WTC11 (cell line): ENCODE results near the gene HRC. TPM values are rescaled to one million over a fixed set of nuclear protein-coding genes. Genes with fewer than 3 reads are reported as not detected.

Experiments
- ATAC-seq: fragments of 200-7000 bp; cut with Tn5 transposase; 2 replicates; pipeline ENCODE4 v1.10.0; 2021; ENCODE audit warnings: mild to moderate bottlenecking, moderate library complexity
- CTCF ChIA-PET: fragments of 300-600 bp; sonication (Branson Sonifier 250); formaldehyde crosslinking; loops from one replicate; lab custom pipeline; 2021; ENCODE audit warnings: antibody characterized with exemption; lab: Charles Lee
- POLR2A ChIA-PET: fragments of 350-600 bp; sonication (Branson Sonifier 250); formaldehyde crosslinking; loops from one replicate; lab custom pipeline; 2021; ENCODE audit warnings: antibody characterized with exemption; lab: Charles Lee
- DNase-seq: peaks from one replicate; pipeline ENCODE4 v3.0.0; 2021; ENCODE audit warnings: low spot score
- H3K27ac Mint-ChIP-seq: 2 replicates; pipeline ENCODE4 v1.8.0; 2021; ENCODE audit warnings: mixed read lengths
- H3K27me3 Mint-ChIP-seq: 2 replicates; pipeline ENCODE4 v1.8.0; 2021; ENCODE audit warnings: low read depth, mild to moderate bottlenecking, moderate library complexity, mixed read lengths
- H3K36me3 Mint-ChIP-seq: 2 replicates; pipeline ENCODE4 v1.8.0; 2021; ENCODE audit warnings: mixed read lengths
- H3K4me1 Mint-ChIP-seq: 2 replicates; pipeline ENCODE4 v1.8.0; 2022; ENCODE audit warnings: mixed read lengths
- H3K4me3 Mint-ChIP-seq: 2 replicates; pipeline ENCODE4 v1.8.0; 2021; ENCODE audit warnings: mild to moderate bottlenecking, moderate library complexity, mixed read lengths
- H3K9me3 Mint-ChIP-seq: 2 replicates; pipeline ENCODE4 v1.8.0; 2021; ENCODE audit warnings: mixed read lengths
- CBFB ChIP-seq: sonication (generic); formaldehyde crosslinking; IDR thresholded peaks from 2 replicates; pipeline ENCODE4 v1.8.1; 2022; ENCODE audit warnings: mild to moderate bottlenecking, low read depth, missing genetic modification reagents
- CREB1 ChIP-seq: sonication (generic); formaldehyde crosslinking; IDR thresholded peaks from 2 replicates; pipeline ENCODE4 v1.8.0; 2023; ENCODE audit warnings: mild to moderate bottlenecking, missing genetic modification reagents
- CREM ChIP-seq: sonication (generic); formaldehyde crosslinking; IDR thresholded peaks from 2 replicates; pipeline ENCODE4 v1.8.1; 2022; ENCODE audit warnings: mild to moderate bottlenecking, missing genetic modification reagents, moderate library complexity
- EMX1 ChIP-seq: fragments of 250-450 bp; sonication (Bioruptor Pico); IDR thresholded peaks from 2 replicates; pipeline ENCODE4 v1.8.0; 2021; ENCODE audit warnings: mild to moderate bottlenecking
- GABPB1 ChIP-seq: sonication (generic); formaldehyde crosslinking; IDR thresholded peaks from 2 replicates; pipeline ENCODE4 v1.8.1; 2023; ENCODE audit warnings: mild to moderate bottlenecking, missing genetic modification reagents
- KAT7 ChIP-seq: sonication (generic); formaldehyde crosslinking; IDR thresholded peaks from 2 replicates; pipeline ENCODE4 v1.8.1; 2023; ENCODE audit warnings: missing genetic modification reagents, mild to moderate bottlenecking, borderline replicate concordance
- NR2C2 ChIP-seq: sonication (generic); formaldehyde crosslinking; IDR thresholded peaks from 2 replicates; pipeline ENCODE4 v1.8.0; 2022; ENCODE audit warnings: mild to moderate bottlenecking, missing genetic modification reagents
- SMAD3 ChIP-seq: sonication (generic); formaldehyde crosslinking; IDR thresholded peaks from 2 replicates; pipeline ENCODE4 v1.8.0; 2022; ENCODE audit warnings: missing genetic modification reagents, mild to moderate bottlenecking, borderline replicate concordance
- SMAD4 ChIP-seq: sonication (generic); formaldehyde crosslinking; IDR thresholded peaks from 2 replicates; pipeline ENCODE4 v1.8.0; 2022; ENCODE audit warnings: mild to moderate bottlenecking, missing genetic modification reagents
- SOX15 ChIP-seq: fragments of 250-450 bp; sonication (Bioruptor Pico); IDR thresholded peaks from 2 replicates; pipeline ENCODE4 v1.9.0; 2021; ENCODE audit warnings: mild to moderate bottlenecking
- SP1 ChIP-seq: sonication (generic); formaldehyde crosslinking; conservative IDR thresholded peaks from 2 replicates; pipeline ENCODE4 v1.8.1; 2022; ENCODE audit warnings: missing genetic modification reagents
- TCF7 ChIP-seq: sonication (generic); formaldehyde crosslinking; IDR thresholded peaks from 2 replicates; pipeline ENCODE4 v1.8.0; 2022; ENCODE audit warnings: mild to moderate bottlenecking, low read depth, missing genetic modification reagents, moderate library complexity
- ZBTB21 ChIP-seq: sonication (generic); formaldehyde crosslinking; IDR thresholded peaks from 2 replicates; pipeline ENCODE4 v1.8.1; 2023; ENCODE audit warnings: mild to moderate bottlenecking, missing genetic modification reagents, borderline replicate concordance
- total RNA-seq: library from RNA; stranded (reverse); gene quantifications from 3 replicates; pipeline ENCODE4 v1.2.3, GENCODE V29; 2021
- TF ChIP-seq, protein P1 (sequence below): fragments of 250-450 bp; sonication (Bioruptor Pico); IDR thresholded peaks from 2 replicates; pipeline ENCODE4 v1.9.0; 2021; ENCODE audit warnings: mild to moderate bottlenecking
- TF ChIP-seq, protein P2 (sequence below): sonication (generic); formaldehyde crosslinking; IDR thresholded peaks from 2 replicates; pipeline ENCODE4 v1.8.1; 2023; ENCODE audit warnings: mild to moderate bottlenecking, moderate library complexity, missing genetic modification reagents
- TF ChIP-seq, protein P3 (sequence below): sonication (generic); formaldehyde crosslinking; IDR thresholded peaks from 2 replicates; pipeline ENCODE4 v1.8.1; 2022; ENCODE audit warnings: missing genetic modification reagents, borderline replicate concordance
- TF ChIP-seq, protein P4 (sequence below): sonication (generic); formaldehyde crosslinking; IDR thresholded peaks from 2 replicates; pipeline ENCODE4 v1.8.1; 2023; ENCODE audit warnings: mild to moderate bottlenecking, missing genetic modification reagents, borderline replicate concordance
- TF ChIP-seq, protein P5 (sequence below): sonication (generic); formaldehyde crosslinking; IDR thresholded peaks from 2 replicates; pipeline ENCODE4 v1.8.0; 2022; ENCODE audit warnings: missing genetic modification reagents
- TF ChIP-seq, protein P6 (sequence below): sonication (generic); formaldehyde crosslinking; IDR thresholded peaks from 2 replicates; pipeline ENCODE4 v1.8.1; 2022; ENCODE audit warnings: mild to moderate bottlenecking, missing genetic modification reagents, moderate library complexity, borderline replicate concordance

The HRC gene
- total RNA-seq, 1 experiment from 2014 or later, result 1.9 TPM

DNA sequence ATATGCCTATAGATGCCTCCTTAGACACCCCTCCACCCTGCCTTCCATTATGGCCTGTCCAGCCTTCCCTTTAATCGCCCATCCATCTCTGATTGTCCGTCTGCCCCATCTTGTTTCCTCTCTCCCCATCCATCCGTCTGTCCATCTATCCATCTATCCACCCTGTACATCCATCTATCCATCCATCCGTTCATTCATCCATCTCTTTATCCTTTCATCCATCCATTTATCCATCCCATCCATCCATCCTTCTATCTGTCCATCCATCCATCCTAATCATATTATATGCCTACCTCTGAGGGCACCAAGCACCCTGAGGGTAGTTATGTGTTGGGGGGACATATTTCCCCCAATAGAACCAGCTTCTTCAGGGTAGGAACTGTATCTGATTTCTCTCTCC is 25.5 kb upstream of the HRC start (continued):
- TF ChIP-seq ZBTB21 (CRISPR knock-in tag) (no peak), CREB1 (CRISPR knock-in tag) (no peak)
- TF ChIP-seq, all 79 proteins: peak for 0

DNA sequence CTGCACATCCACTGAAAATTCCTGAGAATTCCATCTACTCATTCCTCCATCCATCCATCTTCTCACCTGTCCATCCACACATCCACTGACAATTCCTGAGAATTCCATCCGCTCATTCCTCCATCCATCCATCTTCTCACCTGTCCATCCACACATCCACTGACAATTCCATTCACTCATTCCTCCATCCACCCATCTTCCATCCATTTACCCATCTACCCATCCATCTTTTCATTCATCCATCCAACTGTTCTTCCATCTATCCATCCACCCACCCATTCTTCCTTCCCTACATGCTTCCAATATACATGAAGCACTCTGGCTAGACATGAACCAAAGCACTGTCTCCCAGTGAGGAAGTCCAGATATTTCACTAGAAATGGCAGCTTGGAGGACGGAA is 18.0 kb upstream of the HRC start:
- DNase-seq (no peak), ATAC-seq (no peak)
- Mint-ChIP-seq H3K36me3 (0 out of 2 replicates have a peak, but pooled peaks cover 3% of the 10 kb centered on the region), H3K27ac (no peak overlapping the region), H3K4me1 (no peaks in the 10 kb centered on the region), H3K9me3 (no peaks in the 10 kb centered on the region), H3K4me3 (no peak overlapping the region), H3K27me3 (no peaks in the 10 kb centered on the region)
- TF ChIP-seq SMAD3 (CRISPR knock-in tag), result no peak
- CTCF ChIA-PET, result interaction anchor here (2.3 kb wide), 1 partner anchor 26 kb away, joined by 7 read pairs; no protein-coding TSS in a partner anchor
- POLR2A ChIA-PET, result no interaction called here

DNA sequence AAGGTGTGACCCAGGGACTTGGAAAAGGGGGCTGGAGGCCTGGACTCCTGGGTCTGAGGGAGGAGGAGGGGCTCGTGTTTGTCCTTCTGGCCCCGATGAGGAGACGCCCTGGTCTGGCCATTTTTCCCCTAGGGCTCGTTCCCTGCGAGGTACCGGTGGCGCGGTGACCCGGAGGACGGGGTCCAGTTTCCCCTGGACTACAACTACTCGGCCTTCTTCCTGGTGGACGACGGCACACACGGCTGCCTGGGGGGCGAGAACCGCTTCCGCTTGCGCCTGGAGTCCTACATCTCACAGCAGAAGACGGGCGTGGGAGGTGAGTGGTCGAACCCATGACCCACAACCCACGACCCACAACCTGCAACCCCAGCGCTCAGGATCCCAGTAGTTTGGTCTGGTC is 13.2 kb upstream of the HRC start:
- DNase-seq (no peak), ATAC-seq (no peak)
- POLR2A ChIA-PET, result no interaction called here
- H3K4me1 Mint-ChIP-seq, result peaks cover 6% of the 10 kb centered on the region
- H3K27ac Mint-ChIP-seq, result no peak overlapping the region
- H3K9me3 Mint-ChIP-seq, result no peaks in the 10 kb centered on the region
- 0 out of 2 replicates have a peak, but pooled peaks cover 3% of the 10 kb centered on the region for H3K36me3 Mint-ChIP-seq
- H3K27me3 Mint-ChIP-seq, result peaks cover 8% of the 10 kb centered on the region
- no peak overlapping the region for H3K4me3 Mint-ChIP-seq
- CTCF ChIA-PET, result interaction anchor here (0.8 kb wide), 1 partner anchor 30 kb away, joined by 3 read pairs; no protein-coding TSS in a partner anchor
- TF ChIP-seq SMAD4 (CRISPR knock-in tag), result no peak
- TF ChIP-seq, protein P1, sequence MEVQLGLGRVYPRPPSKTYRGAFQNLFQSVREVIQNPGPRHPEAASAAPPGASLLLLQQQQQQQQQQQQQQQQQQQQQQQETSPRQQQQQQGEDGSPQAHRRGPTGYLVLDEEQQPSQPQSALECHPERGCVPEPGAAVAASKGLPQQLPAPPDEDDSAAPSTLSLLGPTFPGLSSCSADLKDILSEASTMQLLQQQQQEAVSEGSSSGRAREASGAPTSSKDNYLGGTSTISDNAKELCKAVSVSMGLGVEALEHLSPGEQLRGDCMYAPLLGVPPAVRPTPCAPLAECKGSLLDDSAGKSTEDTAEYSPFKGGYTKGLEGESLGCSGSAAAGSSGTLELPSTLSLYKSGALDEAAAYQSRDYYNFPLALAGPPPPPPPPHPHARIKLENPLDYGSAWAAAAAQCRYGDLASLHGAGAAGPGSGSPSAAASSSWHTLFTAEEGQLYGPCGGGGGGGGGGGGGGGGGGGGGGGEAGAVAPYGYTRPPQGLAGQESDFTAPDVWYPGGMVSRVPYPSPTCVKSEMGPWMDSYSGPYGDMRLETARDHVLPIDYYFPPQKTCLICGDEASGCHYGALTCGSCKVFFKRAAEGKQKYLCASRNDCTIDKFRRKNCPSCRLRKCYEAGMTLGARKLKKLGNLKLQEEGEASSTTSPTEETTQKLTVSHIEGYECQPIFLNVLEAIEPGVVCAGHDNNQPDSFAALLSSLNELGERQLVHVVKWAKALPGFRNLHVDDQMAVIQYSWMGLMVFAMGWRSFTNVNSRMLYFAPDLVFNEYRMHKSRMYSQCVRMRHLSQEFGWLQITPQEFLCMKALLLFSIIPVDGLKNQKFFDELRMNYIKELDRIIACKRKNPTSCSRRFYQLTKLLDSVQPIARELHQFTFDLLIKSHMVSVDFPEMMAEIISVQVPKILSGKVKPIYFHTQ (CRISPR knock-in tag), result no peak
- no peak for TF ChIP-seq GABPB1 (CRISPR knock-in tag)
- no peak for TF ChIP-seq SOX15
- TF ChIP-seq, protein P2, sequence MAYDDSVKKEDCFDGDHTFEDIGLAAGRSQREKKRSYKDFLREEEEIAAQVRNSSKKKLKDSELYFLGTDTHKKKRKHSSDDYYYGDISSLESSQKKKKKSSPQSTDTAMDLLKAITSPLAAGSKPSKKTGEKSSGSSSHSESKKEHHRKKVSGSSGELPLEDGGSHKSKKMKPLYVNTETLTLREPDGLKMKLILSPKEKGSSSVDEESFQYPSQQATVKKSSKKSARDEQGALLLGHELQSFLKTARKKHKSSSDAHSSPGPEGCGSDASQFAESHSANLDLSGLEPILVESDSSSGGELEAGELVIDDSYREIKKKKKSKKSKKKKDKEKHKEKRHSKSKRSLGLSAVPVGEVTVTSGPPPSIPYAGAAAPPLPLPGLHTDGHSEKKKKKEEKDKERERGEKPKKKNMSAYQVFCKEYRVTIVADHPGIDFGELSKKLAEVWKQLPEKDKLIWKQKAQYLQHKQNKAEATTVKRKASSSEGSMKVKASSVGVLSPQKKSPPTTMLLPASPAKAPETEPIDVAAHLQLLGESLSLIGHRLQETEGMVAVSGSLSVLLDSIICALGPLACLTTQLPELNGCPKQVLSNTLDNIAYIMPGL (CRISPR knock-in tag), result no peak
- no peak for TF ChIP-seq SP1 (CRISPR knock-in tag)
- no peak for TF ChIP-seq KAT7 (CRISPR knock-in tag)
- TF ChIP-seq, protein P3, sequence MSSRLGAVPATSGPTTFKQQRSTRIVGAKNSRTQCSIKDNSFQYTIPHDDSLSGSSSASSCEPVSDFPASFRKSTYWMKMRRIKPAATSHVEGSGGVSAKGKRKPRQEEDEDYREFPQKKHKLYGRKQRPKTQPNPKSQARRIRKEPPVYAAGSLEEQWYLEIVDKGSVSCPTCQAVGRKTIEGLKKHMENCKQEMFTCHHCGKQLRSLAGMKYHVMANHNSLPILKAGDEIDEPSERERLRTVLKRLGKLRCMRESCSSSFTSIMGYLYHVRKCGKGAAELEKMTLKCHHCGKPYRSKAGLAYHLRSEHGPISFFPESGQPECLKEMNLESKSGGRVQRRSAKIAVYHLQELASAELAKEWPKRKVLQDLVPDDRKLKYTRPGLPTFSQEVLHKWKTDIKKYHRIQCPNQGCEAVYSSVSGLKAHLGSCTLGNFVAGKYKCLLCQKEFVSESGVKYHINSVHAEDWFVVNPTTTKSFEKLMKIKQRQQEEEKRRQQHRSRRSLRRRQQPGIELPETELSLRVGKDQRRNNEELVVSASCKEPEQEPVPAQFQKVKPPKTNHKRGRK, result no peak
- TF ChIP-seq CREM, result no peak
- no peak for TF ChIP-seq CBFB
- TF ChIP-seq EMX1 (CRISPR knock-in tag), result no peak
- TF ChIP-seq NR2C2, result no peak
- TF ChIP-seq, protein P4, sequence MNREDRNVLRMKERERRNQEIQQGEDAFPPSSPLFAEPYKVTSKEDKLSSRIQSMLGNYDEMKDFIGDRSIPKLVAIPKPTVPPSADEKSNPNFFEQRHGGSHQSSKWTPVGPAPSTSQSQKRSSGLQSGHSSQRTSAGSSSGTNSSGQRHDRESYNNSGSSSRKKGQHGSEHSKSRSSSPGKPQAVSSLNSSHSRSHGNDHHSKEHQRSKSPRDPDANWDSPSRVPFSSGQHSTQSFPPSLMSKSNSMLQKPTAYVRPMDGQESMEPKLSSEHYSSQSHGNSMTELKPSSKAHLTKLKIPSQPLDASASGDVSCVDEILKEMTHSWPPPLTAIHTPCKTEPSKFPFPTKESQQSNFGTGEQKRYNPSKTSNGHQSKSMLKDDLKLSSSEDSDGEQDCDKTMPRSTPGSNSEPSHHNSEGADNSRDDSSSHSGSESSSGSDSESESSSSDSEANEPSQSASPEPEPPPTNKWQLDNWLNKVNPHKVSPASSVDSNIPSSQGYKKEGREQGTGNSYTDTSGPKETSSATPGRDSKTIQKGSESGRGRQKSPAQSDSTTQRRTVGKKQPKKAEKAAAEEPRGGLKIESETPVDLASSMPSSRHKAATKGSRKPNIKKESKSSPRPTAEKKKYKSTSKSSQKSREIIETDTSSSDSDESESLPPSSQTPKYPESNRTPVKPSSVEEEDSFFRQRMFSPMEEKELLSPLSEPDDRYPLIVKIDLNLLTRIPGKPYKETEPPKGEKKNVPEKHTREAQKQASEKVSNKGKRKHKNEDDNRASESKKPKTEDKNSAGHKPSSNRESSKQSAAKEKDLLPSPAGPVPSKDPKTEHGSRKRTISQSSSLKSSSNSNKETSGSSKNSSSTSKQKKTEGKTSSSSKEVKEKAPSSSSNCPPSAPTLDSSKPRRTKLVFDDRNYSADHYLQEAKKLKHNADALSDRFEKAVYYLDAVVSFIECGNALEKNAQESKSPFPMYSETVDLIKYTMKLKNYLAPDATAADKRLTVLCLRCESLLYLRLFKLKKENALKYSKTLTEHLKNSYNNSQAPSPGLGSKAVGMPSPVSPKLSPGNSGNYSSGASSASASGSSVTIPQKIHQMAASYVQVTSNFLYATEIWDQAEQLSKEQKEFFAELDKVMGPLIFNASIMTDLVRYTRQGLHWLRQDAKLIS, result no peak
- TF ChIP-seq, protein P5, sequence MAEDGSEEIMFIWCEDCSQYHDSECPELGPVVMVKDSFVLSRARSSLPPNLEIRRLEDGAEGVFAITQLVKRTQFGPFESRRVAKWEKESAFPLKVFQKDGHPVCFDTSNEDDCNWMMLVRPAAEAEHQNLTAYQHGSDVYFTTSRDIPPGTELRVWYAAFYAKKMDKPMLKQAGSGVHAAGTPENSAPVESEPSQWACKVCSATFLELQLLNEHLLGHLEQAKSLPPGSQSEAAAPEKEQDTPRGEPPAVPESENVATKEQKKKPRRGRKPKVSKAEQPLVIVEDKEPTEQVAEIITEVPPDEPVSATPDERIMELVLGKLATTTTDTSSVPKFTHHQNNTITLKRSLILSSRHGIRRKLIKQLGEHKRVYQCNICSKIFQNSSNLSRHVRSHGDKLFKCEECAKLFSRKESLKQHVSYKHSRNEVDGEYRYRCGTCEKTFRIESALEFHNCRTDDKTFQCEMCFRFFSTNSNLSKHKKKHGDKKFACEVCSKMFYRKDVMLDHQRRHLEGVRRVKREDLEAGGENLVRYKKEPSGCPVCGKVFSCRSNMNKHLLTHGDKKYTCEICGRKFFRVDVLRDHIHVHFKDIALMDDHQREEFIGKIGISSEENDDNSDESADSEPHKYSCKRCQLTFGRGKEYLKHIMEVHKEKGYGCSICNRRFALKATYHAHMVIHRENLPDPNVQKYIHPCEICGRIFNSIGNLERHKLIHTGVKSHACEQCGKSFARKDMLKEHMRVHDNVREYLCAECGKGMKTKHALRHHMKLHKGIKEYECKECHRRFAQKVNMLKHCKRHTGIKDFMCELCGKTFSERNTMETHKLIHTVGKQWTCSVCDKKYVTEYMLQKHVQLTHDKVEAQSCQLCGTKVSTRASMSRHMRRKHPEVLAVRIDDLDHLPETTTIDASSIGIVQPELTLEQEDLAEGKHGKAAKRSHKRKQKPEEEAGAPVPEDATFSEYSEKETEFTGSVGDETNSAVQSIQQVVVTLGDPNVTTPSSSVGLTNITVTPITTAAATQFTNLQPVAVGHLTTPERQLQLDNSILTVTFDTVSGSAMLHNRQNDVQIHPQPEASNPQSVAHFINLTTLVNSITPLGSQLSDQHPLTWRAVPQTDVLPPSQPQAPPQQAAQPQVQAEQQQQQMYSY (CRISPR knock-in tag), result no peak
- no peak for TF ChIP-seq TCF7
- TF ChIP-seq, protein P6, sequence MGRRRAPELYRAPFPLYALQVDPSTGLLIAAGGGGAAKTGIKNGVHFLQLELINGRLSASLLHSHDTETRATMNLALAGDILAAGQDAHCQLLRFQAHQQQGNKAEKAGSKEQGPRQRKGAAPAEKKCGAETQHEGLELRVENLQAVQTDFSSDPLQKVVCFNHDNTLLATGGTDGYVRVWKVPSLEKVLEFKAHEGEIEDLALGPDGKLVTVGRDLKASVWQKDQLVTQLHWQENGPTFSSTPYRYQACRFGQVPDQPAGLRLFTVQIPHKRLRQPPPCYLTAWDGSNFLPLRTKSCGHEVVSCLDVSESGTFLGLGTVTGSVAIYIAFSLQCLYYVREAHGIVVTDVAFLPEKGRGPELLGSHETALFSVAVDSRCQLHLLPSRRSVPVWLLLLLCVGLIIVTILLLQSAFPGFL, result no peak
